ENCODE measurements around the gene NUDT4. TPM values are rescaled to one million over a fixed set of nuclear protein-coding genes. Genes with fewer than 3 reads are reported as not detected.

The NUDT4 gene
- total and polyA plus RNA-seq, 9 of the 15 experiments (the other 6 are each of a cell fraction or from before 2014, with no cell fraction given), result 38.1 to 164 (median 99.2) TPM

DNA sequence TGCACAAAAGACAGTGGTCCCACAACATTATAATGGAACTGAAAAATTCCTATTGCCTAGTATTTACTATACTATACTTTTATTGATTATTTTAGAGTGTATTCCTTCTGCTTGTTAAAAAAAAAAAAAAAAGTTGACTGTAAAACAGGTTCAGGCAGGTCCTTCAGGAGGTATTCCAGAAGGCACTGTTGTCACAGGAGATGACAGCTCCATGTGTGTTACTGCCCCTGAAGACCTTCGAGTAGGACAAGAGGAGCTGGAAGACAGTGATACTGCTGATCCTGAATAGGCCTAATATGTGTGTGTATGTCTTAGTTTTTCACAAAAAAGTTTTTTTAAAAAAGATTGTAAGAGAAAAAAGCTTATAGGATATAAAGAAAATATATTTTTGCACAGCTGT, 51.7 kb downstream of the NUDT4 start (continued):
- TF ChIP-seq, protein P1, sequence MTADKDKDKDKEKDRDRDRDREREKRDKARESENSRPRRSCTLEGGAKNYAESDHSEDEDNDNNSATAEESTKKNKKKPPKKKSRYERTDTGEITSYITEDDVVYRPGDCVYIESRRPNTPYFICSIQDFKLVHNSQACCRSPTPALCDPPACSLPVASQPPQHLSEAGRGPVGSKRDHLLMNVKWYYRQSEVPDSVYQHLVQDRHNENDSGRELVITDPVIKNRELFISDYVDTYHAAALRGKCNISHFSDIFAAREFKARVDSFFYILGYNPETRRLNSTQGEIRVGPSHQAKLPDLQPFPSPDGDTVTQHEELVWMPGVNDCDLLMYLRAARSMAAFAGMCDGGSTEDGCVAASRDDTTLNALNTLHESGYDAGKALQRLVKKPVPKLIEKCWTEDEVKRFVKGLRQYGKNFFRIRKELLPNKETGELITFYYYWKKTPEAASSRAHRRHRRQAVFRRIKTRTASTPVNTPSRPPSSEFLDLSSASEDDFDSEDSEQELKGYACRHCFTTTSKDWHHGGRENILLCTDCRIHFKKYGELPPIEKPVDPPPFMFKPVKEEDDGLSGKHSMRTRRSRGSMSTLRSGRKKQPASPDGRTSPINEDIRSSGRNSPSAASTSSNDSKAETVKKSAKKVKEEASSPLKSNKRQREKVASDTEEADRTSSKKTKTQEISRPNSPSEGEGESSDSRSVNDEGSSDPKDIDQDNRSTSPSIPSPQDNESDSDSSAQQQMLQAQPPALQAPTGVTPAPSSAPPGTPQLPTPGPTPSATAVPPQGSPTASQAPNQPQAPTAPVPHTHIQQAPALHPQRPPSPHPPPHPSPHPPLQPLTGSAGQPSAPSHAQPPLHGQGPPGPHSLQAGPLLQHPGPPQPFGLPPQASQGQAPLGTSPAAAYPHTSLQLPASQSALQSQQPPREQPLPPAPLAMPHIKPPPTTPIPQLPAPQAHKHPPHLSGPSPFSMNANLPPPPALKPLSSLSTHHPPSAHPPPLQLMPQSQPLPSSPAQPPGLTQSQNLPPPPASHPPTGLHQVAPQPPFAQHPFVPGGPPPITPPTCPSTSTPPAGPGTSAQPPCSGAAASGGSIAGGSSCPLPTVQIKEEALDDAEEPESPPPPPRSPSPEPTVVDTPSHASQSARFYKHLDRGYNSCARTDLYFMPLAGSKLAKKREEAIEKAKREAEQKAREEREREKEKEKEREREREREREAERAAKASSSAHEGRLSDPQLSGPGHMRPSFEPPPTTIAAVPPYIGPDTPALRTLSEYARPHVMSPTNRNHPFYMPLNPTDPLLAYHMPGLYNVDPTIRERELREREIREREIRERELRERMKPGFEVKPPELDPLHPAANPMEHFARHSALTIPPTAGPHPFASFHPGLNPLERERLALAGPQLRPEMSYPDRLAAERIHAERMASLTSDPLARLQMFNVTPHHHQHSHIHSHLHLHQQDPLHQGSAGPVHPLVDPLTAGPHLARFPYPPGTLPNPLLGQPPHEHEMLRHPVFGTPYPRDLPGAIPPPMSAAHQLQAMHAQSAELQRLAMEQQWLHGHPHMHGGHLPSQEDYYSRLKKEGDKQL (CRISPR knock-in tag; IDR thresholded peaks at IDR 0.05; ENCODE audit: borderline replicate concordance), result no peak
- no peak for TF ChIP-seq ELF2 (CRISPR knock-in tag; IDR thresholded peaks at IDR 0.05)

DNA sequence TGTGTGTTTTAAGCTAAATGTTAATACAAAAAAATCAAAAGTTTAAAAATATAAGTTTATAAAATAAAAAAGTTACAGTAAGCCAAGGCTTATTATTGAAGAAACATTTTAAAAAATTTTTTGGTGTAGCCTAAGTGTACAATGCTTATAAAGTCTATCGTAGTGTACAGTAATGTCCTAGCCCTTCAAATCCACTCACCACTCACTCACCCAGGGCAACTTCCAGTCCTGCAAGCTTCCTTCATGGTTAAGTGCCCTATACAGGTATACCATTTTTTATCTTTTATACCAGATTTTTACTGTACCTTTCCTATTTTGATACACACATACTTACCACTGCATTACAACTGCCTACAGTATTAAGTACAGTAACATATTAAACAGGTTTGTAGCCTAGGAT, 52.1 kb downstream of the NUDT4 start:
- intact Hi-C loops (cut with micrococcal nuclease), result loop anchor here (10.0 kb wide), 1 partner anchor 675 kb away; no protein-coding TSS in a partner anchor
- WGBS (ENCODE audit: insufficient coverage, low coverage, missing lambda C conversion rate), result 79% methylated on average over 1 of the region's 1 CpG
- Histone ChIP-seq H3K27me3 (ENCODE audit: control insufficient read depth in 2 of 2, insufficient read depth in 2 of 2, low read length in 2 of 2) (no peaks in the 10 kb centered on the region), H3K9me1 (ENCODE audit: control insufficient read depth, insufficient read depth, low read length) (no peaks in the 10 kb centered on the region), H4K20me1 (replicated peaks; ENCODE audit: control insufficient read depth, insufficient read depth, low read length) (peaks cover 24% of the 10 kb centered on the region), H2AFZ (ENCODE audit: low read depth, low read length) (no peak overlapping the region), H3K4me3 (no peak overlapping the region), H3K27ac (ENCODE audit: extremely low read depth, low read depth, low read length) (no peak overlapping the region), H3K4me1 (replicated peaks in 1 of 2; ENCODE audit: control insufficient read depth in 2 of 2, insufficient read depth in 2 of 2, low read length in 2 of 2) (peaks cover 5 to 7% of the 10 kb centered on the region in 2 experiments; a peak in 3 of 5 replicates), H3K9me3 (replicated peaks; ENCODE audit: control insufficient read depth, insufficient read depth, low read depth, low read length) (no peaks in the 10 kb centered on the region), H3K79me2 (ENCODE audit: control insufficient read depth, insufficient read depth, low read length) (peaks cover 98% of the 10 kb centered on the region), H3K9ac (ENCODE audit: insufficient read depth in 1 of 2, low read depth in 2 of 2, low read length in 2 of 2) (no peak overlapping the region), H3K4me2 (ENCODE audit: insufficient read depth, low read length) (no peak overlapping the region), H3K36me3 (ENCODE audit: control insufficient read depth, insufficient read depth, low read length) (peaks cover 3% of the 10 kb centered on the region; the same call in 2 of the 3 replicates)
- BruUV-seq (replicated peaks), result no TSS peak
- FAIRE-seq, result no peak
- CTCF ChIA-PET (ENCODE audit: low intra/inter-chr PET ratio), result no interaction called here
- peak; percentile 30 for ATAC-seq
- in situ Hi-C loops (cut with MboI), result loop anchor here (10.0 kb wide), 1 partner anchor 675 kb away; no protein-coding TSS in a partner anchor
- POLR2A ChIA-PET, result interaction anchor here (0.5 to 2.9 kb wide), 3 partner anchors 8 to 34 kb away, joined by 3 to 16 read pairs (median 3); no protein-coding TSS in a partner anchor
- no peak for DNase-seq (ENCODE audit: extremely low read depth in 1 of 4, low spot score in 3 of 4)
- TF ChIP-seq FOS (IDR thresholded peaks at IDR 0.05; ENCODE audit: extremely low read depth, insufficient read length) (no peak), MXI1 (IDR thresholded peaks at IDR 0.05; ENCODE audit: low read depth, low read length) (no peak), CBX2 (IDR thresholded peaks at IDR 0.05; ENCODE audit: insufficient read depth, low read length, poor library complexity, severe bottlenecking) (no peak), NR2F6 (CRISPR knock-in tag; IDR thresholded peaks at IDR 0.05) (no peak), NEUROD1 (IDR thresholded peaks at IDR 0.05; ENCODE audit: borderline replicate concordance, low read depth, low read length, partially characterized antibody) (no peak), CEBPB (tag; IDR thresholded peaks at IDR 0.05) (no peak), NR3C1 (CRISPR knock-in tag; IDR thresholded peaks at IDR 0.05) (no peak), CREBBP (IDR thresholded peaks at IDR 0.05; ENCODE audit: low read depth, low read length) (no peak), ATF7 (IDR thresholded peaks at IDR 0.05) (no peak), SP1 (CRISPR knock-in tag; IDR thresholded peaks at IDR 0.05) (no peak), RUNX1 (IDR thresholded peaks at IDR 0.05; ENCODE audit: low read depth) (no peak)
- TF ChIP-seq, protein P2, sequence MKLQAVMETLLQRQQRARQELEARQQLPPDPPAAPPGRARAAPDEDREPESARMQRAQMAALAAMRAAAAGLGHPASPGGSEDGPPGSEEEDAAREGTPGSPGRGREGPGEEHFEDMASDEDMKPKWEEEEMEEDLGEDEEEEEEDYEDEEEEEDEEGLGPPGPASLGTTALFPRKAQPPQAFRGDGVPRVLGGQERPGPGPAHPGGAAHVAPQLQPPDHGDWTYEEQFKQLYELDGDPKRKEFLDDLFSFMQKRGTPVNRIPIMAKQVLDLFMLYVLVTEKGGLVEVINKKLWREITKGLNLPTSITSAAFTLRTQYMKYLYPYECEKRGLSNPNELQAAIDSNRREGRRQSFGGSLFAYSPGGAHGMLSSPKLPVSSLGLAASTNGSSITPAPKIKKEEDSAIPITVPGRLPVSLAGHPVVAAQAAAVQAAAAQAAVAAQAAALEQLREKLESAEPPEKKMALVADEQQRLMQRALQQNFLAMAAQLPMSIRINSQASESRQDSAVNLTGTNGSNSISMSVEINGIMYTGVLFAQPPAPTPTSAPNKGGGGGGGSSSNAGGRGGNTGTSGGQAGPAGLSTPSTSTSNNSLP (IDR thresholded peaks at IDR 0.05; ENCODE audit: borderline replicate concordance, low read depth, low read length), result no peak
